Activated CD4-positive, alpha-beta T cell treated with anti-CD3 and anti-CD28 coated beads for 36 hours (primary cell): ENCODE measurements around the gene C8G. TPM values are rescaled to one million over a fixed set of nuclear protein-coding genes. Genes with fewer than 3 reads are reported as not detected.

Experiments used
- ATAC-seq: fragments of 200-7000 bp; cut with Tn5 transposase; one replicate; pipeline ENCODE4 v1.10.0; 2021; ENCODE audit warnings: mild to moderate bottlenecking, moderate library complexity
- CTCF ChIA-PET: fragments of 350-600 bp; sonication (Branson Sonifier 250); formaldehyde crosslinking; loops from one replicate; lab custom pipeline; 2021; ENCODE audit warnings: antibody characterized with exemption; lab: Charles Lee
- POLR2A ChIA-PET: fragments of 350-600 bp; sonication (Branson Sonifier 250); formaldehyde crosslinking; loops from one replicate; lab custom pipeline; 2021; ENCODE audit warnings: antibody characterized with exemption, inconsistent platforms; lab: Charles Lee
- DNase-seq: peaks from one replicate; pipeline ENCODE4 v3.0.0-alpha.2; 2020
- H3K27ac Mint-ChIP-seq: one replicate; pipeline ENCODE4 v1.8.0; 2021; ENCODE audit warnings: mixed read lengths
- H3K27me3 Mint-ChIP-seq: one replicate; pipeline ENCODE4 v1.8.0; 2021; ENCODE audit warnings: mixed read lengths
- H3K36me3 Mint-ChIP-seq: one replicate; pipeline ENCODE4 v1.8.0; 2021; ENCODE audit warnings: low read depth, mixed read lengths
- H3K4me1 Mint-ChIP-seq: one replicate; pipeline ENCODE4 v1.8.0; 2021; ENCODE audit warnings: mixed read lengths
- H3K4me3 Mint-ChIP-seq: one replicate; pipeline ENCODE4 v1.8.0; 2021; ENCODE audit warnings: mild to moderate bottlenecking, moderate library complexity, mixed read lengths
- H3K9me3 Mint-ChIP-seq: one replicate; pipeline ENCODE4 v1.8.0; 2021; ENCODE audit warnings: low read depth, mixed read lengths
- intact Hi-C, 2 experiments: fragments of 100-400 bp; cut with DNase I in 1 of 2; cut with micrococcal nuclease in 1 of 2; formaldehyde crosslinking; loops; one replicate each; pipeline versions ENCODE4 v1.14.2 to v1.15.1; 2022 to 2024; cut with DNase I, micrococcal nuclease
- total RNA-seq, 2 experiments: library from RNA; stranded (reverse); gene quantifications; one replicate each; pipeline ENCODE4 v1.2.3, GENCODE V29; 2021

Gene C8G
- total RNA-seq, 2 experiments from 2014 or later, result 0.77 TPM; not detected in 1

DNA sequence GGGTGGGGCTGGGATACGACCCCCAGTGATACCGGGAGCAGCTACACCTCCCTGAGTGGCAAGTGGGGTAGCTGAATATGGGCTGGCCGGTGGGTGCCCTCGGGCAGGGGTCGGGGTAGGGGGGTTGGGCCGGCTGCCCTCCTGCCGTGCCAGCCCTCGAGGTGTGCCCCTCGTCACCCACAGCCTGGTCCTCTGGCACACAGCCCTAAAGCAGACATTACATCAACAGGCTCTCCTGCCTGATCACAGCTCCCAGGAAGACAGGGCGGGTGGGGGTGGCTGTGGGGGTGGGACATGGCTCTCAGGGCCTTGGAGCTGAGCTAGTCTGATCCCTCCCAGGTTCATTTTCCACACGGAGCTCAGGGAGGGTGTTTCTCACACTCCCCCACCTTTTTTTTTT, 23.7 kb upstream of the C8G start:
- DNase-seq (no peak), ATAC-seq (no peak)
- Mint-ChIP-seq H3K9me3 (no peaks in the 10 kb centered on the region), H3K27me3 (no peaks in the 10 kb centered on the region), H3K4me3 (no peak overlapping the region), H3K4me1 (no peaks in the 10 kb centered on the region), H3K36me3 (peaks cover 36% of the 10 kb centered on the region), H3K27ac (no peak overlapping the region)
- CTCF ChIA-PET, result no interaction called here
- POLR2A ChIA-PET, result no interaction called here
- intact Hi-C loops, result no loop called here

GRCh38 chr9:136921718-136922117, 23.3 kb upstream of the C8G start:
- H3K4me1 Mint-ChIP-seq, result no peaks in the 10 kb centered on the region
- POLR2A ChIA-PET, result no interaction called here

GRCh38 chr9:136922540-136922939, 22.5 kb upstream of the C8G start:
- DNase-seq (no peak), ATAC-seq (no peak)
- POLR2A ChIA-PET, result no interaction called here
- no peaks in the 10 kb centered on the region for H3K27me3 Mint-ChIP-seq
- no peak overlapping the region for H3K4me3 Mint-ChIP-seq
- intact Hi-C loops, result no loop called here
- CTCF ChIA-PET, result interaction anchor here (0.6 kb wide), 1 partner anchor 13 kb away, joined by 3 read pairs; no protein-coding TSS in a partner anchor
- H3K27ac Mint-ChIP-seq, result no peak overlapping the region
- H3K36me3 Mint-ChIP-seq, result peaks cover 30% of the 10 kb centered on the region
- no peaks in the 10 kb centered on the region for H3K4me1 Mint-ChIP-seq
- no peaks in the 10 kb centered on the region for H3K9me3 Mint-ChIP-seq

More at GRCh38 chr9:136921718-136922117, 23.3 kb upstream of the C8G start:
- Mint-ChIP-seq H3K27ac (no peak overlapping the region), H3K4me3 (no peak overlapping the region), H3K27me3 (no peaks in the 10 kb centered on the region), H3K9me3 (no peaks in the 10 kb centered on the region), H3K36me3 (peaks cover 34% of the 10 kb centered on the region)
- ATAC-seq (no peak), DNase-seq (no peak)
- CTCF ChIA-PET, result interaction anchor here (0.5 kb wide), 1 partner anchor 102 kb away, joined by 3 read pairs; no protein-coding TSS in a partner anchor
- intact Hi-C loops, result no loop called here

DNA sequence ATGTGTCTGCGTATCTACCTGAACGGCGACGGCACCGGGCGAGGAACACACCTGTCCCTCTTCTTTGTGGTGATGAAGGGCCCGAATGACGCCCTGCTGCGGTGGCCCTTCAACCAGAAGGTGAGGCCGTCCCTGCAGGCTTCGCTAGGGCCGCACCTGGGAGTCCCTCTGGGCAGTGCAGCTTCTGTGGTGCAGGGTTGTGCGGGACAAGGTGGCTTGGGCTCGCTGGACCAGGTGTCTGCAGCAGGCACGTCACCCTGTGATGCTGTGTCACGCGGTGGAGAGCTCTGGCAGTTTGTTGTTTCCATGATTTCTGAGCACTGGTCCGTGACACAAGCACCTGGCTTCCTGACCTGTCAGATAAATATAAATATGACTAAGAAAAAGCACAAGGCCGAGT, 21.2 kb upstream of the C8G start:
- DNase-seq (no peak), ATAC-seq (no peak)
- CTCF ChIA-PET, result interaction anchor here (1.2 kb wide), 1 partner anchor 21 kb away, joined by 3 read pairs; no protein-coding TSS in a partner anchor
- Mint-ChIP-seq H3K27ac (no peak overlapping the region), H3K4me3 (no peak overlapping the region), H3K9me3 (no peaks in the 10 kb centered on the region), H3K36me3 (peaks cover 30% of the 10 kb centered on the region), H3K4me1 (no peaks in the 10 kb centered on the region), H3K27me3 (no peaks in the 10 kb centered on the region)
- intact Hi-C loops, result no loop called here
- POLR2A ChIA-PET, result interaction anchor here (0.6 kb wide), 1 partner anchor 22 kb away, joined by 6 read pairs; no protein-coding TSS in a partner anchor

DNA sequence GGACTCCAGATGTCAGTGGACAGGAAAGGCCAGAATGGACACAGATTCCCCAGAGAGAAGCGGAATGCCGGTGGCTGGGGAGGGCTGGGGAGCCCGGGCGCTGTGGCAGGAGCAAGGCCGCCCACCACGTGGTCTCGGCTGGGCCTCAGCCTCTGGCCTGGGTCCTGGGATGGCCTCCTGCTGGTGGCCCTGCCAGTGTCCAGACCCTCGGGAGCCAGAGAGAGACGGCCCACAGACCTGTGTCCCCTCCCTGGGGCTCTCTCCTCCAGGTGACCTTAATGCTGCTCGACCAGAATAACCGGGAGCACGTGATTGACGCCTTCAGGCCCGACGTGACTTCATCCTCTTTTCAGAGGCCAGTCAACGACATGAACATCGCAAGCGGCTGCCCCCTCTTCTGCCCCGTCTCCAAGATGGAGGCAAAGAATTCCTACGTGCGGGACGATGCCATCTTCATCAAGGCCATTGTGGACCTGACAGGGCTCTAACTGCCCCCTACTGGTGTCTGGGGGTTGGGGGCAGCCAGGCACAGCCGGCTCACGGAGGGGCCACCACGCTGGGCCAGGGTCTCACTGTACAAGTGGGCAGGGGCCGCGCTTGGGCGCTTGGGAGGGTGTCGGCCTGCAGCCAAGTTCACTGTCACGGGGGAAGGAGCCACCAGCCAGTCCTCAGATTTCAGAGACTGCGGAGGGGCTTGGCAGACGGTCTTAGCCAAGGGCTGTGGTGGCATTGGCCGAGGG, 19.5 kb upstream of the C8G start:
- no peaks in the 10 kb centered on the region for H3K9me3 Mint-ChIP-seq
- H3K4me3 Mint-ChIP-seq, result no peak overlapping the region
- no peaks in the 10 kb centered on the region for H3K27me3 Mint-ChIP-seq
- intact Hi-C loops, result no loop called here
- H3K36me3 Mint-ChIP-seq, result peaks cover 24% of the 10 kb centered on the region
- POLR2A ChIA-PET, result no interaction called here
- ATAC-seq (no peak), DNase-seq (no peak)
- peak overlapping the region; percentile 37 for H3K27ac Mint-ChIP-seq
- CTCF ChIA-PET, result no interaction called here
- no peaks in the 10 kb centered on the region for H3K4me1 Mint-ChIP-seq

DNA sequence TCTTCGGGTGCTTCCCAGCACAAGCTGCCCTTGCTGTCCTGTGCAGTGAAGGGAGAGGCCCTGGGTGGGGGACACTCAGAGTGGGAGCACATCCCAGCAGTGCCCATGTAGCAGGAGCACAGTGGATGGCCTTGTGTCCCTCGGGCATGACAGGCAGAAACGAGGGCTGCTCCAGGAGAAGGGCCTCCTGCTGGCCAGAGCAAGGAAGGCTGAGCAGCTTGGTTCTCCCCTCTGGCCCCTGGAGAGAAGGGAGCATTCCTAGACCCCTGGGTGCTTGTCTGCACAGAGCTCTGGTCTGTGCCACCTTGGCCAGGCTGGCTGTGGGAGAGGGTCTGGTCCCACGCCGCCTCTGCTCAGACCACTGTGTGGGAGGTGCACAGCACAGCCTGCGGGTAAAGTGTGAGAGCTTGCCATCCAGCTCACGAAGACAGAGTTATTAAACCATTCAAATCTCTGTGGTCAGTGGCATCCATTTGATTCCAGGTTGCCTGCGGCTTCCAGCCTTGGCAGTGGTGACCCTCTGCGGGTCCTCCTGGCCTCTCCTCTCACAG, 18.8 kb upstream of the C8G start:
- ATAC-seq (no peak), DNase-seq (no peak)
- CTCF ChIA-PET, result no interaction called here
- intact Hi-C loops, result no loop called here
- Mint-ChIP-seq H3K27ac (no peak overlapping the region), H3K4me3 (no peak overlapping the region), H3K27me3 (no peaks in the 10 kb centered on the region), H3K4me1 (peaks cover 2% of the 10 kb centered on the region), H3K9me3 (no peaks in the 10 kb centered on the region), H3K36me3 (peaks cover 21% of the 10 kb centered on the region)
- POLR2A ChIA-PET, result no interaction called here

- ChIA-PET POLR2A (no interaction called here), CTCF (no interaction called here)
- peaks cover 21% of the 10 kb centered on the region for H3K36me3 Mint-ChIP-seq
- H3K27ac Mint-ChIP-seq, result no peak overlapping the region
- H3K4me1 Mint-ChIP-seq, result peaks cover 6% of the 10 kb centered on the region
- H3K27me3 Mint-ChIP-seq, result no peaks in the 10 kb centered on the region
- no peaks in the 10 kb centered on the region for H3K9me3 Mint-ChIP-seq
- ATAC-seq (no peak), DNase-seq (no peak)
- intact Hi-C loops, result no loop called here
- H3K4me3 Mint-ChIP-seq, result no peak overlapping the region
These were observed 18.3 kb upstream of the C8G start for GRCh38 chr9:136926749-136927148.

- Mint-ChIP-seq H3K27ac (peak overlapping the region; percentile 7), H3K27me3 (no peaks in the 10 kb centered on the region), H3K9me3 (no peaks in the 10 kb centered on the region), H3K4me1 (peaks cover 13% of the 10 kb centered on the region), H3K4me3 (no peak overlapping the region), H3K36me3 (peaks cover 25% of the 10 kb centered on the region)
- ChIA-PET CTCF (no interaction called here), POLR2A (no interaction called here)
- DNase-seq (no peak), ATAC-seq (no peak)
- intact Hi-C loops, result no loop called here
These were observed 17.4 kb upstream of the C8G start for GRCh38 chr9:136927343-136928271.

- Mint-ChIP-seq H3K4me3 (no peak overlapping the region), H3K4me1 (peaks cover 17% of the 10 kb centered on the region), H3K27ac (no peak overlapping the region), H3K36me3 (peaks cover 20% of the 10 kb centered on the region), H3K27me3 (no peaks in the 10 kb centered on the region), H3K9me3 (no peaks in the 10 kb centered on the region)
- ATAC-seq (no peak), DNase-seq (no peak)
- intact Hi-C loops, result no loop called here
- CTCF ChIA-PET, result interaction anchor here (0.5 kb wide), 1 partner anchor 568 kb away, joined by 4 read pairs; no protein-coding TSS in a partner anchor
- POLR2A ChIA-PET, result no interaction called here
These were observed 16.5 kb upstream of the C8G start for GRCh38 chr9:136928591-136928990.

DNA sequence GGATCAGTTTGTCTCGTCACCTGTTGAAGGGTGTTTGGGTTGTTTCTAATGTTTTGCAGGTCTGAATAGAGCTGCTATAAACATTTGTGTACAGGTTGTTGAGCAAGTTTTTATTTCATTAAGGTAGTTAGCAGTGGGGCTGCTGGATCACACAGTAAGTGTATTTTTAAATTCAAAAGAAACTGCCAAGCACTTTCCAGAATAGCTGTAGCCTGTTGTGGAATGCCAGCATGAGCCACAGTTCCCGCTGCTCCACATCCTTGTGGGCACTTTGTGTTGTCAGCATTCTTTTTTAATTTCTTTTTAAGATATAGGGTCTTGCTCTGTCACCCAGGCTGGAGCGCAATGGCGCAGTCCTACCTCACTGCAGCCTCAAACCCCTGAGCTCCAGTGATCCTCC, 15.0 kb upstream of the C8G start:
- Mint-ChIP-seq H3K27ac (peak overlapping the region; percentile 9), H3K27me3 (no peaks in the 10 kb centered on the region), H3K9me3 (no peaks in the 10 kb centered on the region), H3K4me3 (no peak overlapping the region), H3K36me3 (peaks cover 23% of the 10 kb centered on the region), H3K4me1 (peaks cover 17% of the 10 kb centered on the region)
- CTCF ChIA-PET, result interaction anchor here (0.9 kb wide), 1 partner anchor 618 kb away, joined by 3 read pairs; no protein-coding TSS in a partner anchor
- intact Hi-C loops, result no loop called here
- no peak for DNase-seq
- POLR2A ChIA-PET, result no interaction called here
- no peak for ATAC-seq

- Mint-ChIP-seq H3K27ac (peak overlapping the region; percentile 83), H3K9me3 (no peaks in the 10 kb centered on the region), H3K27me3 (no peaks in the 10 kb centered on the region), H3K4me3 (no peak overlapping the region), H3K4me1 (peaks cover 17% of the 10 kb centered on the region), H3K36me3 (peaks cover 24% of the 10 kb centered on the region)
- ChIA-PET CTCF (interaction anchor here (0.7 kb wide), 1 partner anchor 12 kb away, joined by 3 read pairs; no protein-coding TSS in a partner anchor), POLR2A (interaction anchor here (0.6 kb wide), 1 partner anchor 950 kb away, joined by 7 read pairs; no protein-coding TSS in a partner anchor)
- peak; percentile 24 for ATAC-seq
- DNase-seq, result no peak
- intact Hi-C loops, result no loop called here
These were observed 13.4 kb upstream of the C8G start for GRCh38 chr9:136931611-136932130.
